Hematopoietic multipotent progenitor cell treated with erythropoietin and hydrocortisone succinate and interleukin-3 and kit ligand, for 6 days (in vitro differentiated cells): ENCODE measurements around the gene ZNHIT1.
A peak's percentile ranks its signal among the peaks of the same experiment; 100 is the strongest.
"Not testable (repeated sequence)": the region's sequence is repeated elsewhere in the genome, so short reads cannot be mapped to it uniquely, and the experiment has no call there.

Source experiments
- DNase-seq: peaks from one replicate; pipeline ENCODE4 v3.0.0-alpha.2; 2015

The ZNHIT1 gene

GRCh38 chr7:101189109-101189508 is 28.9 kb upstream of the ZNHIT1 start:
- no peak for DNase-seq

GRCh38 chr7:101195884-101196283 is 22.1 kb upstream of the ZNHIT1 start:
- DNase-seq, result no peak

GRCh38 chr7:101197991-101198390 is 20.0 kb upstream of the ZNHIT1 start:
- DNase-seq, result no peak

GRCh38 chr7:101198476-101198875 is 19.5 kb upstream of the ZNHIT1 start:
- no peak for DNase-seq

- DNase-seq, result not testable (repeated sequence)
Measured at GRCh38 chr7:101199522-101199921, 18.4 kb upstream of the ZNHIT1 start.

- no peak for DNase-seq
Measured at GRCh38 chr7:101200504-101200861, 17.5 kb upstream of the ZNHIT1 start.

- no peak for DNase-seq
Measured at GRCh38 chr7:101200862-101201599, 16.9 kb upstream of the ZNHIT1 start, which contains the start of gene MOGAT3. Gene MOGAT3, minus strand, starts transcription at chr7:101201036. Its CDS starts 182 bp downstream, at chr7:101200854.

GRCh38 chr7:101201695-101202602 is 16.0 kb upstream of the ZNHIT1 start:
- no peak for DNase-seq

GRCh38 chr7:101202603-101202918 is 15.4 kb upstream of the ZNHIT1 start:
- DNase-seq, result no peak

GRCh38 chr7:101203740-101204738 is 13.9 kb upstream of the ZNHIT1 start:
- not testable (repeated sequence) for DNase-seq

GRCh38 chr7:101205901-101206664 is 11.9 kb upstream of the ZNHIT1 start:
- no peak for DNase-seq

- DNase-seq, result no peak
Measured at GRCh38 chr7:101206665-101207042, 11.3 kb upstream of the ZNHIT1 start.

GRCh38 chr7:101207459-101207858 is 10.5 kb upstream of the ZNHIT1 start:
- DNase-seq, result no peak

- no peak for DNase-seq
Measured at GRCh38 chr7:101208794-101209193, 9.2 kb upstream of the ZNHIT1 start.

- no peak for DNase-seq
Measured at GRCh38 chr7:101210143-101210542, 7.8 kb upstream of the ZNHIT1 start.

GRCh38 chr7:101211501-101211900 is 6.5 kb upstream of the ZNHIT1 start:
- no peak for DNase-seq

- no peak for DNase-seq
Measured at GRCh38 chr7:101212014-101212413, 6.0 kb upstream of the ZNHIT1 start.

- peak; percentile 60 for DNase-seq
Measured at GRCh38 chr7:101216001-101216859, 1.7 kb upstream of the ZNHIT1 start.

GRCh38 chr7:101216860-101217387 is 1.0 kb upstream of the ZNHIT1 start:
- DNase-seq, result no peak

- peak; percentile 9 for DNase-seq
Measured at GRCh38 chr7:101218236-101219125, 516 bp downstream of the ZNHIT1 start.
